ENCODE measurements around the gene NLRC4. TPM values are rescaled to one million over a fixed set of nuclear protein-coding genes. Genes with fewer than 3 reads are reported as not detected.

Gene NLRC4
- total and polyA plus RNA-seq, 9 of the 15 experiments (the other 6 are each of a cell fraction or from before 2014, with no cell fraction given), result 0.03 to 0.18 (median 0.06) TPM; not detected in 2

DNA sequence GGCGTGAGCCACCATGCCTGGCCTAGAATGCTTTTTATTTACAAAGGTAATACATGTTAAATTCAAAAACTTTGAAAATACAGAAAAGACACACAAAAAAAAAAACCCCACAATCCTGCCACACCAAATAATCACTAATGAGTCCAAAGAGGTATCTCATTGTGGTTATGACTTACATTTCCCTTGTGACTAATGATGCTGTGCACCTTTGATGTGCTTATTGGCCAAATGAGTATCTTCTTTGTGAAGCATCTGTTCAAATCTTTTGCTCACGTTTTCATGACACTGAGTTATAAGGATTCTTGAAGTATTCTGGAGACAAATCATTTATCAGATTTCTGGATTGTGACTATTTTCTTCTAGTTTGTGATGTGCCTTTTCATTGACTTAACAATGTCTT is 6.4 kb upstream of the NLRC4 start (continued):
- TF ChIP-seq, protein P1, sequence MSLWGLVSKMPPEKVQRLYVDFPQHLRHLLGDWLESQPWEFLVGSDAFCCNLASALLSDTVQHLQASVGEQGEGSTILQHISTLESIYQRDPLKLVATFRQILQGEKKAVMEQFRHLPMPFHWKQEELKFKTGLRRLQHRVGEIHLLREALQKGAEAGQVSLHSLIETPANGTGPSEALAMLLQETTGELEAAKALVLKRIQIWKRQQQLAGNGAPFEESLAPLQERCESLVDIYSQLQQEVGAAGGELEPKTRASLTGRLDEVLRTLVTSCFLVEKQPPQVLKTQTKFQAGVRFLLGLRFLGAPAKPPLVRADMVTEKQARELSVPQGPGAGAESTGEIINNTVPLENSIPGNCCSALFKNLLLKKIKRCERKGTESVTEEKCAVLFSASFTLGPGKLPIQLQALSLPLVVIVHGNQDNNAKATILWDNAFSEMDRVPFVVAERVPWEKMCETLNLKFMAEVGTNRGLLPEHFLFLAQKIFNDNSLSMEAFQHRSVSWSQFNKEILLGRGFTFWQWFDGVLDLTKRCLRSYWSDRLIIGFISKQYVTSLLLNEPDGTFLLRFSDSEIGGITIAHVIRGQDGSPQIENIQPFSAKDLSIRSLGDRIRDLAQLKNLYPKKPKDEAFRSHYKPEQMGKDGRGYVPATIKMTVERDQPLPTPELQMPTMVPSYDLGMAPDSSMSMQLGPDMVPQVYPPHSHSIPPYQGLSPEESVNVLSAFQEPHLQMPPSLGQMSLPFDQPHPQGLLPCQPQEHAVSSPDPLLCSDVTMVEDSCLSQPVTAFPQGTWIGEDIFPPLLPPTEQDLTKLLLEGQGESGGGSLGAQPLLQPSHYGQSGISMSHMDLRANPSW (CRISPR knock-in tag; IDR thresholded peaks at IDR 0.05), result no peak
- no peak for TF ChIP-seq SETDB1 (IDR thresholded peaks at IDR 0.05; ENCODE audit: low read length)
- TF ChIP-seq, protein P2, sequence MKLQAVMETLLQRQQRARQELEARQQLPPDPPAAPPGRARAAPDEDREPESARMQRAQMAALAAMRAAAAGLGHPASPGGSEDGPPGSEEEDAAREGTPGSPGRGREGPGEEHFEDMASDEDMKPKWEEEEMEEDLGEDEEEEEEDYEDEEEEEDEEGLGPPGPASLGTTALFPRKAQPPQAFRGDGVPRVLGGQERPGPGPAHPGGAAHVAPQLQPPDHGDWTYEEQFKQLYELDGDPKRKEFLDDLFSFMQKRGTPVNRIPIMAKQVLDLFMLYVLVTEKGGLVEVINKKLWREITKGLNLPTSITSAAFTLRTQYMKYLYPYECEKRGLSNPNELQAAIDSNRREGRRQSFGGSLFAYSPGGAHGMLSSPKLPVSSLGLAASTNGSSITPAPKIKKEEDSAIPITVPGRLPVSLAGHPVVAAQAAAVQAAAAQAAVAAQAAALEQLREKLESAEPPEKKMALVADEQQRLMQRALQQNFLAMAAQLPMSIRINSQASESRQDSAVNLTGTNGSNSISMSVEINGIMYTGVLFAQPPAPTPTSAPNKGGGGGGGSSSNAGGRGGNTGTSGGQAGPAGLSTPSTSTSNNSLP (IDR thresholded peaks at IDR 0.05; ENCODE audit: borderline replicate concordance, low read depth, low read length), result no peak
- no peak for TF ChIP-seq STAT5B (CRISPR knock-in tag; IDR thresholded peaks at IDR 0.05)
- no peak for TF ChIP-seq ZNF583 (CRISPR knock-in tag; IDR thresholded peaks at IDR 0.05)
- TF ChIP-seq SNIP1 (IDR thresholded peaks at IDR 0.05; ENCODE audit: low read depth), result no peak
- no peak for TF ChIP-seq POLR2B (IDR thresholded peaks at IDR 0.05; ENCODE audit: low read depth, partially characterized antibody)
- no peak for TF ChIP-seq RAD51 (IDR thresholded peaks at IDR 0.05; ENCODE audit: borderline replicate concordance, low read depth)
- no peak for TF ChIP-seq DACH1 (IDR thresholded peaks at IDR 0.05; ENCODE audit: partially characterized antibody)
- TF ChIP-seq, protein P3, sequence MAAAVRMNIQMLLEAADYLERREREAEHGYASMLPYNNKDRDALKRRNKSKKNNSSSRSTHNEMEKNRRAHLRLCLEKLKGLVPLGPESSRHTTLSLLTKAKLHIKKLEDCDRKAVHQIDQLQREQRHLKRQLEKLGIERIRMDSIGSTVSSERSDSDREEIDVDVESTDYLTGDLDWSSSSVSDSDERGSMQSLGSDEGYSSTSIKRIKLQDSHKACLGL (CRISPR knock-in tag; IDR thresholded peaks at IDR 0.05; ENCODE audit: borderline replicate concordance, poor library complexity, severe bottlenecking), result no peak
- TF ChIP-seq PCBP1 (IDR thresholded peaks at IDR 0.05; ENCODE audit: low read depth, low read length, poor library complexity, severe bottlenecking), result no peak
- no peak for TF ChIP-seq SP1 (CRISPR knock-in tag; IDR thresholded peaks at IDR 0.05)
